WI38 (cell line): Measurements from ENCODE around the gene CDC42BPA.
"Not testable (repeated sequence)": the region's sequence is repeated elsewhere in the genome, so short reads cannot be mapped to it uniquely, and the experiment has no call there.

ENCODE experiments used
- H3K4me3 ChIP-seq: 2 replicates; pipeline ENCODE4 v1.5.1; 2011; ENCODE audit warnings: low read depth, mild to moderate bottlenecking, control low read depth, low read length
- CTCF ChIP-seq: IDR thresholded peaks from 2 replicates; pipeline ENCODE4 v1.5.1; 2012; ENCODE audit warnings: low read depth, mild to moderate bottlenecking, control low read depth, low read length

The CDC42BPA gene

GRCh38 chr1:227124473-227124872, 193.8 kb downstream of the CDC42BPA start:
- no peak overlapping the region for H3K4me3 ChIP-seq
- no peak for TF ChIP-seq CTCF

GRCh38 chr1:227120826-227121225, 197.5 kb downstream of the CDC42BPA start:
- TF ChIP-seq CTCF, result no peak
- H3K4me3 ChIP-seq, result no peak overlapping the region

- H3K4me3 ChIP-seq, result no peak overlapping the region
- no peak for TF ChIP-seq CTCF
Measured at GRCh38 chr1:227112538-227112937, 205.8 kb downstream of the CDC42BPA start.

- no peak for TF ChIP-seq CTCF
- no peak overlapping the region for H3K4me3 ChIP-seq
Measured at GRCh38 chr1:227111782-227112181, 206.5 kb downstream of the CDC42BPA start.

GRCh38 chr1:227105291-227105690, 213.0 kb downstream of the CDC42BPA start:
- H3K4me3 ChIP-seq, result not testable (repeated sequence)

GRCh38 chr1:227102056-227102455, 216.2 kb downstream of the CDC42BPA start:
- TF ChIP-seq CTCF, result no peak
- H3K4me3 ChIP-seq, result no peak overlapping the region

- no peak for TF ChIP-seq CTCF
- H3K4me3 ChIP-seq, result no peak overlapping the region
Measured at GRCh38 chr1:227094249-227094966, 223.9 kb downstream of the CDC42BPA start.

- H3K4me3 ChIP-seq, result no peak overlapping the region
- no peak for TF ChIP-seq CTCF
Measured at GRCh38 chr1:227093309-227093708, 225.0 kb downstream of the CDC42BPA start.
